Measurements from ENCODE around the gene ACOXL. TPM values are rescaled to one million over a fixed set of nuclear protein-coding genes. Genes with fewer than 3 reads are reported as not detected.

ACOXL gene
- total RNA-seq, 1 donor from 2014 or later: 0.23 TPM

GRCh38 chr2:111011218-111011617 lies 278.8 kb downstream of the ACOXL start:
- TF ChIP-seq CTCF (IDR thresholded peaks at IDR 0.05; ENCODE audit: insufficient read depth, low read depth, low read length): no peak
- no peak for TF ChIP-seq EZH2 (IDR thresholded peaks at IDR 0.05; ENCODE audit: insufficient read depth, low read length)
- H3K9me3 ChIP-seq (ENCODE audit: insufficient read depth, low read depth, low read length): no peaks in the 10 kb centered on the region
- H3K27ac ChIP-seq (ENCODE audit: low read depth, low read length): no peak overlapping the region
- H3K9ac ChIP-seq (ENCODE audit: low read length): no peak overlapping the region
- peaks cover 11% of the 10 kb centered on the region for H3K27me3 ChIP-seq (ENCODE audit: insufficient read depth, low read length)
- H2AFZ ChIP-seq (ENCODE audit: low read depth, low read length): no peak overlapping the region
- Mint-ChIP-seq H3K4me3 (ENCODE audit: unreplicated experiment) (no peak overlapping the region), H3K27ac (ENCODE audit: unreplicated experiment) (no peak overlapping the region), H3K9me3 (ENCODE audit: unreplicated experiment) (peaks cover 8% of the 10 kb centered on the region), H3K27me3 (ENCODE audit: low read depth, unreplicated experiment) (peaks cover 2% of the 10 kb centered on the region), H3K36me3 (ENCODE audit: low read depth, unreplicated experiment) (no peaks in the 10 kb centered on the region), H3K4me1 (ENCODE audit: low read depth, unreplicated experiment) (no peaks in the 10 kb centered on the region)
- H3K4me2 ChIP-seq (ENCODE audit: low read length): no peak overlapping the region
- no peaks in the 10 kb centered on the region for H3K79me2 ChIP-seq (ENCODE audit: insufficient read depth, low read length)
- no peak overlapping the region for H3K4me3 ChIP-seq (ENCODE audit: insufficient read depth, low read depth, low read length)
- no peaks in the 10 kb centered on the region for H3K36me3 ChIP-seq (ENCODE audit: insufficient read depth, low read length)
- FAIRE-seq (no peak), DNase-seq (ENCODE audit: low read depth) (no peak)
- H3K4me1 ChIP-seq (ENCODE audit: insufficient read depth, low read length): no peaks in the 10 kb centered on the region
- H4K20me1 ChIP-seq (ENCODE audit: insufficient read depth, low read length): no peaks in the 10 kb centered on the region

GRCh38 chr2:111015283-111015995 lies 283.1 kb downstream of the ACOXL start:
- Histone ChIP-seq H3K36me3 (ENCODE audit: insufficient read depth, low read length) (no peaks in the 10 kb centered on the region), H3K79me2 (ENCODE audit: insufficient read depth, low read length) (no peaks in the 10 kb centered on the region), H3K9me3 (ENCODE audit: insufficient read depth, low read depth, low read length) (no peaks in the 10 kb centered on the region), H3K27ac (ENCODE audit: low read depth, low read length) (no peak overlapping the region), H3K4me3 (ENCODE audit: insufficient read depth, low read depth, low read length) (no peak overlapping the region), H3K4me1 (ENCODE audit: insufficient read depth, low read length) (no peaks in the 10 kb centered on the region), H3K4me2 (ENCODE audit: low read length) (no peak overlapping the region), H3K9ac (ENCODE audit: low read length) (no peak overlapping the region), H2AFZ (ENCODE audit: low read depth, low read length) (no peak overlapping the region), H4K20me1 (ENCODE audit: insufficient read depth, low read length) (no peaks in the 10 kb centered on the region), H3K27me3 (ENCODE audit: insufficient read depth, low read length) (no peaks in the 10 kb centered on the region)
- Mint-ChIP-seq H3K36me3 (ENCODE audit: low read depth, unreplicated experiment) (no peaks in the 10 kb centered on the region), H3K27ac (ENCODE audit: unreplicated experiment) (no peak overlapping the region), H3K9me3 (ENCODE audit: unreplicated experiment) (peaks cover 3% of the 10 kb centered on the region), H3K4me1 (ENCODE audit: low read depth, unreplicated experiment) (no peaks in the 10 kb centered on the region), H3K4me3 (ENCODE audit: unreplicated experiment) (no peak overlapping the region), H3K27me3 (ENCODE audit: low read depth, unreplicated experiment) (peaks cover 21% of the 10 kb centered on the region)
- TF ChIP-seq EZH2 (IDR thresholded peaks at IDR 0.05; ENCODE audit: insufficient read depth, low read length): no peak
- no peak for TF ChIP-seq CTCF (IDR thresholded peaks at IDR 0.05; ENCODE audit: insufficient read depth, low read depth, low read length)
- no peak for FAIRE-seq
- no peak for DNase-seq (ENCODE audit: low read depth)

DNA sequence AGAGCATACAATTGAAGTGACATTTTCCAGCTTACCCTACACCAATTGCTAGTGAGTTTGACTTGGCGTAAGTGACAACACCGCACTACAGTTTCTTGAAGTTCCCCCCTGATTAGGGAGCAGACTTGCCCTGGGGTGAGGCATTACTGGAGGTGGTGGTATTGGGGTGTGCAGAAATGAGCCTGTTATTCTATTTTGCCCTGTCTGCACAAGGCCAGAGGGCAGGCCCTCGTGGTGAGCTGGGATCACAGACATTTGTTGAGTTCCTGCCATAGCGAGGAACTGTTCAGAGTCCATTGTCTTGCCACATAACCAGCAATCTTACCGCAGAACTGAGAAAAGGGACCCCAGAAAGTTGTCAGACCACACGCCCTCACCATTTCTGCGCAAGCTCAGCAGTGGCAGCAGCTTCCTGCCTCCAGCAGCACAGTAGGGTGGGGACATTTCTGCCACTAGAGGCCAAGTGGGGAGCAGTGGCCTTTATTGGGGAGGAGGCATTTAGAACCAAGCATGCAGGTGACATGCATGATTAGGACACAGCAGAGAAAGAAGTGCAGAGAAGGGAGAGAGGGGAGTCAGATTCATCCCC lies 284.8 kb downstream of the ACOXL start:
- Histone ChIP-seq H3K4me1 (ENCODE audit: insufficient read depth, low read length) (no peaks in the 10 kb centered on the region), H3K9ac (ENCODE audit: low read length) (no peak overlapping the region), H2AFZ (ENCODE audit: low read depth, low read length) (no peak overlapping the region), H3K36me3 (ENCODE audit: insufficient read depth, low read length) (no peaks in the 10 kb centered on the region), H3K27me3 (ENCODE audit: insufficient read depth, low read length) (peaks cover 5% of the 10 kb centered on the region), H3K9me3 (ENCODE audit: insufficient read depth, low read depth, low read length) (no peaks in the 10 kb centered on the region), H3K27ac (ENCODE audit: low read depth, low read length) (no peak overlapping the region), H4K20me1 (ENCODE audit: insufficient read depth, low read length) (no peaks in the 10 kb centered on the region), H3K79me2 (ENCODE audit: insufficient read depth, low read length) (no peaks in the 10 kb centered on the region), H3K4me3 (ENCODE audit: insufficient read depth, low read depth, low read length) (no peak overlapping the region), H3K4me2 (ENCODE audit: low read length) (no peak overlapping the region)
- Mint-ChIP-seq H3K36me3 (ENCODE audit: low read depth, unreplicated experiment) (no peaks in the 10 kb centered on the region), H3K27me3 (ENCODE audit: low read depth, unreplicated experiment) (peaks cover 27% of the 10 kb centered on the region), H3K9me3 (ENCODE audit: unreplicated experiment) (no peaks in the 10 kb centered on the region), H3K4me1 (ENCODE audit: low read depth, unreplicated experiment) (no peaks in the 10 kb centered on the region), H3K4me3 (ENCODE audit: unreplicated experiment) (no peak overlapping the region), H3K27ac (ENCODE audit: unreplicated experiment) (no peak overlapping the region)
- TF ChIP-seq CTCF (IDR thresholded peaks at IDR 0.05; ENCODE audit: insufficient read depth, low read depth, low read length) (no peak), EZH2 (IDR thresholded peaks at IDR 0.05; ENCODE audit: insufficient read depth, low read length) (no peak)
- no peak for FAIRE-seq
- DNase-seq (ENCODE audit: low read depth): no peak

All from astrocyte (in vitro differentiated cells and primary cell).